ENCODE measurements around the gene AGFG1. TPM values are rescaled to one million over a fixed set of nuclear protein-coding genes. Genes with fewer than 3 reads are reported as not detected.

AGFG1 gene
- total RNA-seq, 1 experiment from 2014 or later: 109 TPM

- no peaks in the 10 kb centered on the region for H3K79me1 ChIP-seq (ENCODE audit: insufficient read depth, low read depth, low read length, poor library complexity, severe bottlenecking)
These were observed 35.4 kb upstream of the AGFG1 start for GRCh38 chr2:227436436-227437174.

More at GRCh38 chr2:227436436-227437174, 35.4 kb upstream of the AGFG1 start:
- no peak overlapping the region for H4K91ac ChIP-seq (ENCODE audit: insufficient read length, low read depth, low read length)
- no peaks in the 10 kb centered on the region for H3K23me2 ChIP-seq (ENCODE audit: insufficient read length, low read depth, low read length, poor library complexity, severe bottlenecking)
- H3K9me3 Mint-ChIP-seq: peaks cover 25 to 26% of the 10 kb centered on the region in 2 experiments
- H2AFZ ChIP-seq (ENCODE audit: low read length): no peak overlapping the region
- no peak overlapping the region for H2BK20ac ChIP-seq (ENCODE audit: low read depth, low read length, poor library complexity, severe bottlenecking)
- no peak overlapping the region for H3K56ac ChIP-seq (ENCODE audit: insufficient read length, low read depth, low read length)
- H3K4ac ChIP-seq (ENCODE audit: low read depth, low read length): no peak overlapping the region
- H3K9ac ChIP-seq (ENCODE audit: extremely low read depth, insufficient read length, low read length): no peak overlapping the region
- no peak overlapping the region for H3K18ac ChIP-seq (ENCODE audit: insufficient read length, low read depth, low read length)
- no peak overlapping the region for H2BK12ac ChIP-seq (ENCODE audit: insufficient read length, low read depth, low read length)
- no peak overlapping the region for H4K8ac ChIP-seq (replicated peaks; ENCODE audit: insufficient read length, low read depth, low read length)
- no peak overlapping the region for H3T11ph ChIP-seq (ENCODE audit: low read length)
- H3K27me3 ChIP-seq (ENCODE audit: insufficient read depth, low read length): no peaks in the 10 kb centered on the region
- H3K27ac Mint-ChIP-seq: no peak overlapping the region
- H3K14ac ChIP-seq (ENCODE audit: insufficient read depth, low read length): no peak overlapping the region
- no peak for DNase-seq
- no peak overlapping the region for H3K4me2 ChIP-seq (ENCODE audit: insufficient read depth, insufficient read length, low read length)
- no peaks in the 10 kb centered on the region for H4K20me1 ChIP-seq (ENCODE audit: control insufficient read depth, insufficient read depth, insufficient read length)
- no peak overlapping the region for H2BK120ac ChIP-seq (ENCODE audit: low read depth, low read length, poor library complexity, severe bottlenecking)
- no peak overlapping the region for H2AK5ac ChIP-seq (ENCODE audit: insufficient read length, low read length)
- H3K27me3 Mint-ChIP-seq (ENCODE audit: low read depth): no peaks in the 10 kb centered on the region; the same call in 1 of the 2 replicates
- no peak overlapping the region for H2BK5ac ChIP-seq (ENCODE audit: insufficient read length, low read length)
- no peak overlapping the region for H4K5ac ChIP-seq (ENCODE audit: insufficient read length, low read depth, low read length)
- no peaks in the 10 kb centered on the region for H3K4me1 ChIP-seq (ENCODE audit: insufficient read depth, low read length)
- H3K23ac ChIP-seq (ENCODE audit: insufficient read length, low read depth, low read length): no peak overlapping the region
- peaks cover 13% of the 10 kb centered on the region for H3K9me3 ChIP-seq (ENCODE audit: control insufficient read depth, low read depth, low read length)
- no peak overlapping the region for H3K4me3 Mint-ChIP-seq
- no CpG with 5 or more reads among the region's 7 CpGs for WGBS (ENCODE audit: extremely low coverage, insufficient read length, low lambda C conversion rate)
- no peak overlapping the region for H3K27ac ChIP-seq (ENCODE audit: insufficient read length, low read depth, low read length)
- peaks cover 11 to 16% (median 11%) of the 10 kb centered on the region in 3 experiments for H3K36me3 Mint-ChIP-seq (ENCODE audit: insufficient read depth in 1 of 3, low read depth in 3 of 3)
- no peaks in the 10 kb centered on the region for H3K79me2 ChIP-seq (ENCODE audit: insufficient read depth, low read length)
- no peak for TF ChIP-seq CTCF (conservative IDR thresholded peaks at IDR 0.05)
- no peaks in the 10 kb centered on the region for H3K4me1 Mint-ChIP-seq
- no peak overlapping the region for H2BK15ac ChIP-seq (ENCODE audit: low read depth, low read length)

Data from H9 (cell line).